NOMO-1 treated with DMSO at 0.1 percent for 48 hours (cell line): ENCODE results near the gene RSPO1.
"Not testable (repeated sequence)": the region's sequence is repeated elsewhere in the genome, so short reads cannot be mapped to it uniquely, and the experiment has no call there.

Experiments
- DNase-seq: peaks from one replicate; lab custom pipeline; 2025; ENCODE audit not compliant: unreplicated experiment; lab: John Stamatoyannopoulos, UW

The RSPO1 gene

GRCh38 chr1:37622131-37622530 lies 12.6 kb downstream of the RSPO1 start:
- DNase-seq, result no peak

GRCh38 chr1:37621326-37621870 lies 13.3 kb downstream of the RSPO1 start:
- no peak for DNase-seq

- no peak for DNase-seq
Observed at GRCh38 chr1:37620707-37621106, 14.0 kb downstream of the RSPO1 start.

- DNase-seq, result no peak
Observed at GRCh38 chr1:37616330-37616729, 18.4 kb downstream of the RSPO1 start.

- no peak for DNase-seq
Observed at GRCh38 chr1:37614105-37614504, 20.6 kb downstream of the RSPO1 start.

GRCh38 chr1:37612186-37612585 lies 22.5 kb downstream of the RSPO1 start:
- no peak for DNase-seq

GRCh38 chr1:37609994-37610393 lies 24.7 kb downstream of the RSPO1 start:
- DNase-seq, result no peak

- DNase-seq, result peak; percentile 45
Observed at GRCh38 chr1:37609002-37609401, 25.7 kb downstream of the RSPO1 start.

- peak; percentile 36 for DNase-seq
Observed at GRCh38 chr1:37606481-37607263, 28.0 kb downstream of the RSPO1 start.

- no peak for DNase-seq
Observed at GRCh38 chr1:37605806-37606474, 28.8 kb downstream of the RSPO1 start.

- DNase-seq, result no peak
Observed at GRCh38 chr1:37605061-37605650, 29.5 kb downstream of the RSPO1 start.

GRCh38 chr1:37602750-37603694 lies 31.7 kb downstream of the RSPO1 start:
- peak; percentile 44 for DNase-seq

- no peak for DNase-seq
Observed at GRCh38 chr1:37601441-37601840, 33.3 kb downstream of the RSPO1 start.

- DNase-seq, result no peak
Observed at GRCh38 chr1:37599940-37600339, 34.8 kb downstream of the RSPO1 start.

GRCh38 chr1:37596182-37596667 lies 38.5 kb downstream of the RSPO1 start:
- DNase-seq, result no peak

- peak; percentile 96 for DNase-seq
Observed at GRCh38 chr1:37595440-37596181, 39.1 kb downstream of the RSPO1 start, which contains the start of gene GNL2. Gene GNL2 (minus strand): TSS chr1:37595937. CDS start chr1:37595822, 115 bp downstream.

- DNase-seq, result no peak
Observed at GRCh38 chr1:37593726-37594125, 41.0 kb downstream of the RSPO1 start.

- no peak for DNase-seq
Observed at GRCh38 chr1:37588939-37589338, 45.8 kb downstream of the RSPO1 start.

- not testable (repeated sequence) for DNase-seq
Observed at GRCh38 chr1:37584544-37584943, 50.1 kb downstream of the RSPO1 start.

GRCh38 chr1:37575692-37576091 lies 59.0 kb downstream of the RSPO1 start:
- no peak for DNase-seq
